Measurements from ENCODE around the gene MLXIP. TPM values are rescaled to one million over a fixed set of nuclear protein-coding genes. Genes with fewer than 3 reads are reported as not detected.

The MLXIP gene
- total and polyA plus RNA-seq, 9 of the 15 experiments (the other 6 are each of a cell fraction or from before 2014, with no cell fraction given), result 2.2 to 66.3 (median 18.1) TPM

DNA sequence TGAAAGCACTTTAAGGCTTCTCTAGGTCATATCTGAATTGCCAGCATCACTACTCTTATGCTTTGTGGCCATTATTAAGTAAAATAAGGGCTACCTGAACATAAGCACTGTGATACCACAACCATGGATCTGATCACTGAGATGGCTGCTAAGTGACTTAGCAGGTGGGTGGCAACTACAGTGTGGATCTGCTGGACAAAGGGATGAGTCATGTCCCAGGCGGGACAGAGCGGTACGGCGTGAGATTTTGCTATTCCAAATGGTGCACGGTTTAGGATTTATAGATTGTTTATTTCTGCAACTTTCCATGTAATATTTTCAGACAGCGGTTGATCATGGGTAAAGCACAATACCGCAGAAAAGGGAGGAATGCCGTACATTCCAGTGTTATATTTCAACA, 39.4 kb downstream of the MLXIP start (continued):
- TF ChIP-seq, protein P1, sequence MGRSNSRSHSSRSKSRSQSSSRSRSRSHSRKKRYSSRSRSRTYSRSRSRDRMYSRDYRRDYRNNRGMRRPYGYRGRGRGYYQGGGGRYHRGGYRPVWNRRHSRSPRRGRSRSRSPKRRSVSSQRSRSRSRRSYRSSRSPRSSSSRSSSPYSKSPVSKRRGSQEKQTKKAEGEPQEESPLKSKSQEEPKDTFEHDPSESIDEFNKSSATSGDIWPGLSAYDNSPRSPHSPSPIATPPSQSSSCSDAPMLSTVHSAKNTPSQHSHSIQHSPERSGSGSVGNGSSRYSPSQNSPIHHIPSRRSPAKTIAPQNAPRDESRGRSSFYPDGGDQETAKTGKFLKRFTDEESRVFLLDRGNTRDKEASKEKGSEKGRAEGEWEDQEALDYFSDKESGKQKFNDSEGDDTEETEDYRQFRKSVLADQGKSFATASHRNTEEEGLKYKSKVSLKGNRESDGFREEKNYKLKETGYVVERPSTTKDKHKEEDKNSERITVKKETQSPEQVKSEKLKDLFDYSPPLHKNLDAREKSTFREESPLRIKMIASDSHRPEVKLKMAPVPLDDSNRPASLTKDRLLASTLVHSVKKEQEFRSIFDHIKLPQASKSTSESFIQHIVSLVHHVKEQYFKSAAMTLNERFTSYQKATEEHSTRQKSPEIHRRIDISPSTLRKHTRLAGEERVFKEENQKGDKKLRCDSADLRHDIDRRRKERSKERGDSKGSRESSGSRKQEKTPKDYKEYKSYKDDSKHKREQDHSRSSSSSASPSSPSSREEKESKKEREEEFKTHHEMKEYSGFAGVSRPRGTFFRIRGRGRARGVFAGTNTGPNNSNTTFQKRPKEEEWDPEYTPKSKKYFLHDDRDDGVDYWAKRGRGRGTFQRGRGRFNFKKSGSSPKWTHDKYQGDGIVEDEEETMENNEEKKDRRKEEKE (IDR thresholded peaks at IDR 0.05; ENCODE audit: borderline replicate concordance in 1 of 2, control insufficient read depth in 1 of 2, low read depth in 2 of 2, low read length in 1 of 2), result no peak
- TF ChIP-seq ZNF165 (CRISPR knock-in tag; IDR thresholded peaks at IDR 0.05; ENCODE audit: borderline replicate concordance), result no peak
- no peak for TF ChIP-seq ELF2 (CRISPR knock-in tag; IDR thresholded peaks at IDR 0.05)
- TF ChIP-seq CBX5 (IDR thresholded peaks at IDR 0.05; ENCODE audit: borderline replicate concordance, low read depth), result no peak
- no peak for TF ChIP-seq GTF2A2 (tag; IDR thresholded peaks at IDR 0.05)
- no peak for TF ChIP-seq JUNB (CRISPR knock-in tag; conservative IDR thresholded peaks at IDR 0.05)
- no peak for TF ChIP-seq WHSC1 (IDR thresholded peaks at IDR 0.05; ENCODE audit: low read length)
- TF ChIP-seq EZH2 (IDR thresholded peaks at IDR 0.05; ENCODE audit: borderline replicate concordance, low read depth, low read length), result no peak
- peak; percentile 16; the same call in 1 of the 2 replicates for TF ChIP-seq ARID1B (IDR thresholded peaks at IDR 0.05)
- TF ChIP-seq, protein P2, sequence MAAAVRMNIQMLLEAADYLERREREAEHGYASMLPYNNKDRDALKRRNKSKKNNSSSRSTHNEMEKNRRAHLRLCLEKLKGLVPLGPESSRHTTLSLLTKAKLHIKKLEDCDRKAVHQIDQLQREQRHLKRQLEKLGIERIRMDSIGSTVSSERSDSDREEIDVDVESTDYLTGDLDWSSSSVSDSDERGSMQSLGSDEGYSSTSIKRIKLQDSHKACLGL (CRISPR knock-in tag; IDR thresholded peaks at IDR 0.05; ENCODE audit: borderline replicate concordance, poor library complexity, severe bottlenecking), result no peak
- no peak for TF ChIP-seq RBM14 (IDR thresholded peaks at IDR 0.05; ENCODE audit: borderline replicate concordance, insufficient read depth, low read depth, low read length)
- no peak for TF ChIP-seq MECOM (CRISPR knock-in tag; IDR thresholded peaks at IDR 0.05)
- TF ChIP-seq SMARCA4 (IDR thresholded peaks at IDR 0.05), result 0 out of 2 replicates have a peak, but pooled peaks have one; percentile 22
- no peak for TF ChIP-seq ZNF311 (CRISPR knock-in tag; IDR thresholded peaks at IDR 0.05)
- no peak for TF ChIP-seq ZNF134 (CRISPR knock-in tag; conservative IDR thresholded peaks at IDR 0.05)
- peak; percentile 81 for TF ChIP-seq FOSL1 (tag; conservative IDR thresholded peaks at IDR 0.05)
- TF ChIP-seq ZNF3 (CRISPR knock-in tag; IDR thresholded peaks at IDR 0.05), result no peak
- TF ChIP-seq, protein P3, sequence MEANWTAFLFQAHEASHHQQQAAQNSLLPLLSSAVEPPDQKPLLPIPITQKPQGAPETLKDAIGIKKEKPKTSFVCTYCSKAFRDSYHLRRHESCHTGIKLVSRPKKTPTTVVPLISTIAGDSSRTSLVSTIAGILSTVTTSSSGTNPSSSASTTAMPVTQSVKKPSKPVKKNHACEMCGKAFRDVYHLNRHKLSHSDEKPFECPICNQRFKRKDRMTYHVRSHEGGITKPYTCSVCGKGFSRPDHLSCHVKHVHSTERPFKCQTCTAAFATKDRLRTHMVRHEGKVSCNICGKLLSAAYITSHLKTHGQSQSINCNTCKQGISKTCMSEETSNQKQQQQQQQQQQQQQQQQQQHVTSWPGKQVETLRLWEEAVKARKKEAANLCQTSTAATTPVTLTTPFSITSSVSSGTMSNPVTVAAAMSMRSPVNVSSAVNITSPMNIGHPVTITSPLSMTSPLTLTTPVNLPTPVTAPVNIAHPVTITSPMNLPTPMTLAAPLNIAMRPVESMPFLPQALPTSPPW (CRISPR knock-in tag; IDR thresholded peaks at IDR 0.05), result no peak
- TF ChIP-seq POLR2AphosphoS2 (IDR thresholded peaks at IDR 0.05; ENCODE audit: low read length), result no peak
- TF ChIP-seq, protein P4, sequence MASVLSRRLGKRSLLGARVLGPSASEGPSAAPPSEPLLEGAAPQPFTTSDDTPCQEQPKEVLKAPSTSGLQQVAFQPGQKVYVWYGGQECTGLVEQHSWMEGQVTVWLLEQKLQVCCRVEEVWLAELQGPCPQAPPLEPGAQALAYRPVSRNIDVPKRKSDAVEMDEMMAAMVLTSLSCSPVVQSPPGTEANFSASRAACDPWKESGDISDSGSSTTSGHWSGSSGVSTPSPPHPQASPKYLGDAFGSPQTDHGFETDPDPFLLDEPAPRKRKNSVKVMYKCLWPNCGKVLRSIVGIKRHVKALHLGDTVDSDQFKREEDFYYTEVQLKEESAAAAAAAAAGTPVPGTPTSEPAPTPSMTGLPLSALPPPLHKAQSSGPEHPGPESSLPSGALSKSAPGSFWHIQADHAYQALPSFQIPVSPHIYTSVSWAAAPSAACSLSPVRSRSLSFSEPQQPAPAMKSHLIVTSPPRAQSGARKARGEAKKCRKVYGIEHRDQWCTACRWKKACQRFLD (CRISPR knock-in tag; IDR thresholded peaks at IDR 0.05), result no peak
- TF ChIP-seq EGR1 (conservative IDR thresholded peaks at IDR 0.05), result peak; percentile 14; the same call in 1 of the 2 replicates
- TF ChIP-seq ADNP (tag; IDR thresholded peaks at IDR 0.05), result no peak

Data from K562 (cell line).